K562 (cell line): ENCODE data around the gene FAM169A. TPM values are rescaled to one million over a fixed set of nuclear protein-coding genes. Genes with fewer than 3 reads are reported as not detected.

ENCODE experiments used
- ATAC-seq: fragments of 200-7000 bp; cut with Tn5 transposase; 3 replicates; pipeline ENCODE4 v1.9.1; 2020; ENCODE audit warnings: moderate library complexity
- BruUV-seq: library from RNA; stranded (reverse); fragments of 400-500 nt; replicated peaks from 2 replicates; lab custom pipeline; 2021; lab: Mats Ljungman, UMichigan
- CTCF ChIA-PET: fragments of 300-600 bp; formaldehyde crosslinking; extraction: SDS; loops from one replicate; lab custom pipeline; 2021; ENCODE audit warnings: low intra/inter-chr PET ratio; lab: Yijun Ruan, JAX
- POLR2A ChIA-PET: fragments of 300-600, 350-650 bp; sonication (Branson Sonifier 250); formaldehyde crosslinking; extraction: SDS; loops from one replicate; lab custom pipeline; 2021; ENCODE audit warnings: antibody characterized with exemption, inconsistent platforms; lab: Yijun Ruan, JAX
- DNase-seq, 4 experiments: peaks; one replicate each; pipeline versions ENCODE4 v3.0.0 to v3.0.0-alpha.2; 2011 to 2018; ENCODE audit warnings: low spot score in 3 of 4, mixed read lengths in 3 of 4; ENCODE audit errors: extremely low read depth in 1 of 4
- FAIRE-seq: peaks from 2 replicates; lab custom pipeline; 2011; peaks lifted over from hg19 to GRCh38; lab: Jason Lieb, UNC
- H2AFZ ChIP-seq: 2 replicates; pipeline ENCODE4 v1.6.0; 2011; ENCODE audit warnings: low read depth, low read length, control low read depth, inconsistent platforms
- H3K27ac ChIP-seq: fragments of 200-600 bp; 3 replicates; pipeline ENCODE4 v1.8.0; 2011; ENCODE audit warnings: low read depth, mild to moderate bottlenecking, control low read depth, inconsistent platforms, low read length, moderate library complexity, mixed read lengths; ENCODE audit errors: extremely low read depth
- H3K27me3 ChIP-seq, 2 experiments: fragments of 300-600 bp in 1 of 2; 2 replicates in 1 of 2; 3 replicates in 1 of 2; pipeline versions ENCODE4 v1.6.0 to v1.8.0; 2011; ENCODE audit warnings: inconsistent platforms in 2 of 2, low read length in 2 of 2, mild to moderate bottlenecking in 1 of 2, mixed read lengths in 1 of 2, moderate library complexity in 1 of 2; ENCODE audit not compliant: control insufficient read depth in 2 of 2, insufficient read depth in 2 of 2
- H3K36me3 ChIP-seq: fragments of 300-600 bp; 3 replicates; pipeline ENCODE4 v1.8.0; 2011; ENCODE audit warnings: mild to moderate bottlenecking, low read length, inconsistent platforms; ENCODE audit not compliant: control insufficient read depth, insufficient read depth
- H3K4me1 ChIP-seq, 2 experiments: fragments of 200-600 bp in 1 of 2; replicated peaks in 1 of 2; 2 replicates in 1 of 2; 3 replicates in 1 of 2; pipeline versions ENCODE4 v1.5.1 to v1.8.0; 2011; ENCODE audit warnings: inconsistent platforms in 2 of 2, low read length in 2 of 2, mild to moderate bottlenecking in 1 of 2, mixed read lengths in 1 of 2, moderate library complexity in 1 of 2; ENCODE audit not compliant: control insufficient read depth in 2 of 2, insufficient read depth in 2 of 2
- H3K4me2 ChIP-seq: 2 replicates; pipeline ENCODE4 v1.6.1; 2011; ENCODE audit warnings: low read length, control low read depth, inconsistent platforms, mixed read lengths; ENCODE audit not compliant: insufficient read depth
- H3K4me3 ChIP-seq: fragments of 200-600 bp; sonication (generic), shearing (Covaris generic); 2 replicates; pipeline ENCODE4 v1.5.1; 2016; ENCODE audit warnings: control low read depth, inconsistent platforms
- H3K79me2 ChIP-seq: fragments of 200-600 bp; 3 replicates; pipeline ENCODE4 v1.8.0; 2011; ENCODE audit warnings: low read length, inconsistent platforms; ENCODE audit not compliant: control insufficient read depth, insufficient read depth
- H3K9ac ChIP-seq, 2 experiments: 2 replicates each; pipeline versions ENCODE4 v1.6.0 to v1.6.1; 2011; ENCODE audit warnings: low read depth in 2 of 2, low read length in 2 of 2, control low read depth in 1 of 2, inconsistent platforms in 1 of 2, mild to moderate bottlenecking in 1 of 2, mixed read lengths in 1 of 2; ENCODE audit not compliant: insufficient read depth in 1 of 2
- H3K9me1 ChIP-seq: one replicate; pipeline ENCODE4 v1.6.0; 2011; ENCODE audit warnings: inconsistent platforms, mild to moderate bottlenecking, low read length, moderate library complexity; ENCODE audit not compliant: control insufficient read depth, insufficient read depth
- H3K9me3 ChIP-seq: replicated peaks from 2 replicates; pipeline ENCODE4 v1.5.1; 2011; ENCODE audit warnings: low read depth, low read length, inconsistent platforms; ENCODE audit not compliant: control insufficient read depth, insufficient read depth
- H4K20me1 ChIP-seq: replicated peaks from 2 replicates; pipeline ENCODE4 v1.6.1; 2011; ENCODE audit warnings: low read length, inconsistent platforms, mixed read lengths; ENCODE audit not compliant: control insufficient read depth, insufficient read depth
- ATF6 ChIP-seq: sonication (generic); formaldehyde crosslinking; IDR thresholded peaks from 2 replicates; pipeline ENCODE4 v1.4.0; 2020; ENCODE audit warnings: mild to moderate bottlenecking, missing genetic modification reagents
- CREB3 ChIP-seq: fragments of 450-650 bp; conservative IDR thresholded peaks from 2 replicates; pipeline ENCODE4 v1.6.1; 2016; ENCODE audit warnings: missing genetic modification characterization, low read depth, mild to moderate bottlenecking, missing compliant biosample characterization, moderate library complexity
- CTCF ChIP-seq, 3 experiments: IDR thresholded peaks in 2 of 3; conservative IDR thresholded peaks in 1 of 3; 2 replicates each; pipeline ENCODE4 v1.5.1; 2011 to 2012; ENCODE audit warnings: low read length in 3 of 3, mild to moderate bottlenecking in 3 of 3, control low read depth in 2 of 3, improper control_type of control experiment in 1 of 3, inconsistent platforms in 1 of 3, low read depth in 1 of 3, mixed read lengths in 1 of 3, moderate library complexity in 1 of 3; ENCODE audit not compliant: insufficient read depth in 2 of 3
- HNRNPH1 ChIP-seq: fragments of 200-400 bp; formaldehyde crosslinking; optimal IDR thresholded peaks from 2 replicates; pipeline ENCODE3; 2017; ENCODE audit warnings: low read depth, mild to moderate bottlenecking, low read length, moderate library complexity
- MAFG ChIP-seq: fragments of 450-650 bp; conservative IDR thresholded peaks from 2 replicates; pipeline ENCODE4 v1.6.1; 2016; ENCODE audit warnings: missing genetic modification characterization, missing compliant biosample characterization
- RAD21 ChIP-seq, 2 experiments: fragments of 250-450 bp in 1 of 2; fragments of 450-650 bp in 1 of 2; sonication (Bioruptor Pico) in 1 of 2; formaldehyde crosslinking in 1 of 2; IDR thresholded peaks in 1 of 2; conservative IDR thresholded peaks in 1 of 2; 2 replicates each; pipeline versions ENCODE4 v1.4.0 to v1.8.0; 2020 to 2022; ENCODE audit warnings: mild to moderate bottlenecking in 2 of 2, moderate library complexity in 1 of 2
- ZNF121 ChIP-seq: sonication (generic); formaldehyde crosslinking; conservative IDR thresholded peaks from 2 replicates; pipeline ENCODE4 v1.8.0; 2022; ENCODE audit warnings: missing genetic modification reagents
- ZNF253 ChIP-seq: fragments of 250-450 bp; sonication (Bioruptor Pico); conservative IDR thresholded peaks from 2 replicates; pipeline ENCODE4 v1.6.1; 2021; ENCODE audit warnings: mild to moderate bottlenecking
- ZNF316 ChIP-seq: fragments of 450-650 bp; IDR thresholded peaks from 2 replicates; pipeline ENCODE4 v1.6.1; 2016
- WGBS: fragments of 100-300 bp; shearing (Covaris generic); methylation state at CpG from one replicate; pipeline ENCODE4 v1.1.6; 2016; ENCODE audit warnings: low coverage, mixed read lengths; ENCODE audit not compliant: insufficient coverage; ENCODE audit errors: missing lambda C conversion rate; 5-methylcytosine and 5-hydroxymethylcytosine counted together
- in situ Hi-C: fragments of 300-500 bp; cut with MboI; formaldehyde crosslinking; loops from 4 replicates; pipeline ENCODE4 v1.15.0; 2018; ENCODE audit warnings: inconsistent platforms, mixed read lengths
- intact Hi-C: fragments of 100-400 bp; cut with micrococcal nuclease; formaldehyde crosslinking; loops from 2 replicates; pipeline ENCODE4 v1.14.2; 2022
- polyA plus RNA-seq, 8 experiments: library from polyadenylated mRNA; depleted of rRNA in 4 of 8; stranded (reverse) in 5 of 8; unstranded in 3 of 8; fragments of >200 nt; fragmentation: Nextera tagmentation in 2 of 8; fragmentation: Illumina TruSeq in 1 of 8; extraction: Ambion mirVana in 2 of 8; extraction: Trizol in 1 of 8; gene quantifications; 2 replicates each; pipeline versions ENCODE4 v1.2.1 to v1.2.3, GENCODE V29; 2011 to 2014; ENCODE audit warnings: inconsistent platforms in 1 of 8, missing spikeins in 1 of 8
- total RNA-seq, 7 experiments: library from RNA; depleted of rRNA in 6 of 7; stranded (reverse); fragments of >200 nt in 6 of 7; fragmentation: Illumina TruSeq in 2 of 7; extraction: Trizol in 2 of 7; gene quantifications; 2 replicates each; pipeline versions ENCODE4 v1.2.1 to v1.2.3, GENCODE V29; 2011 to 2021; ENCODE audit warnings: low replicate concordance in 1 of 7
- TF ChIP-seq, protein P1 (sequence below): fragments of 250-450 bp; sonication (Bioruptor Pico); IDR thresholded peaks from 2 replicates; pipeline ENCODE4 v1.5.0; 2021; ENCODE audit warnings: mild to moderate bottlenecking, borderline replicate concordance
- TF ChIP-seq, protein P2 (sequence below): fragments of 200-800 bp; sonication (Bioruptor generic); IDR thresholded peaks from 2 replicates; pipeline ENCODE4 v1.6.1; 2017; ENCODE audit warnings: missing genetic modification characterization, missing compliant biosample characterization

FAM169A gene
- total and polyA plus RNA-seq, 9 of the 15 experiments (the other 6 are each of a cell fraction or from before 2014, with no cell fraction given), result 0.01 to 0.04 TPM; not detected in 7

DNA sequence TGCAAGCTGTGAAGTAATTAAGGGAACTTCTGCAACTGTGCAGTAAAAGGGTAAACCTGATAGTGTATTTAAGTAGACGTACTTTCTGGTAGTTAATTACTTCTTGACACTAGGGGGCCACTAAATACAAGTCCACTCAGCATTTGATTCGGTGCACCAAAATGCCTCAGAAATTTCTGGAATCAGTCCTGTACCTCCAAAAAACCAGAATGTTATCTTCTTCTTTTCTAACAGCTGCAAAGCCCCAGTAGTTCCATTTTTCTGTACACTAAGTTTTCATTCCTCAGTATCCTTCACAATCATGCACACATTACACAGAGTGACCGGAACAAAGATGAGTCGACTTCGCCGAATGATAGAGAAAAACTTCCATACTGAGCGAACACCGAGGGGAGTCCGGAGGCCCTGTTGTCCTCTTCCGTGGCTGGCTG is 99.8 kb downstream of the FAM169A start:
- peak overlapping the region; percentile 93 for H3K4me2 ChIP-seq
- H3K27ac ChIP-seq, result peak overlapping the region; percentile 83
- H3K9me3 ChIP-seq, result no peaks in the 10 kb centered on the region
- peaks cover 8 to 12% of the 10 kb centered on the region in 2 experiments; a peak in 4 of 5 replicates for H3K4me1 ChIP-seq
- intact Hi-C loops, result loop anchor here (1.0 to 5.0 kb wide), 2 partner anchors 137 to 151 kb away; no protein-coding TSS in a partner anchor
- peak overlapping the region; percentile 85 to 98 for H3K9ac ChIP-seq
- ATAC-seq (peak; percentile 82), FAIRE-seq (peak; percentile 65), DNase-seq (peak; percentile 42 to 63 (median 52))
- peaks cover 68% of the 10 kb centered on the region for H3K36me3 ChIP-seq
- no peaks in the 10 kb centered on the region for H3K27me3 ChIP-seq
- BruUV-seq, result TSS peak; percentile 75
- peaks cover 55% of the 10 kb centered on the region for H3K79me2 ChIP-seq
- peak overlapping the region; percentile 87 for H3K4me3 ChIP-seq
- H2AFZ ChIP-seq, result peak overlapping the region; percentile 98
- in situ Hi-C loops, result no loop called here
- ChIA-PET POLR2A (interaction anchor here (1.0 to 1.5 kb wide), 2 partner anchors 11 to 34 kb away, joined by 3 to 5 read pairs; no protein-coding TSS in a partner anchor), CTCF (interaction anchor here (1.9 kb wide), 1 partner anchor 153 kb away, joined by 6 read pairs; no protein-coding TSS in a partner anchor)
- under 1% methylated on average over 10 of the region's 10 CpGs for WGBS
- peaks cover 6% of the 10 kb centered on the region; the same call in 1 of the 2 replicates for H4K20me1 ChIP-seq
- no peaks in the 10 kb centered on the region for H3K9me1 ChIP-seq
- no peak for TF ChIP-seq ZNF253 (CRISPR knock-in tag)
- TF ChIP-seq ZNF316, result peak; percentile 67
- TF ChIP-seq CTCF (IDR thresholded peaks at IDR 0.05 in 2 of 3, conservative IDR thresholded peaks at IDR 0.05 in 1 of 3; ENCODE audit: insufficient read depth in 2 of 3, low read depth in 1 of 3, low read length in 3 of 3), result peak; percentile 20 to 61 (median 59); a peak in 5 of 6 replicates
- TF ChIP-seq, protein P1, sequence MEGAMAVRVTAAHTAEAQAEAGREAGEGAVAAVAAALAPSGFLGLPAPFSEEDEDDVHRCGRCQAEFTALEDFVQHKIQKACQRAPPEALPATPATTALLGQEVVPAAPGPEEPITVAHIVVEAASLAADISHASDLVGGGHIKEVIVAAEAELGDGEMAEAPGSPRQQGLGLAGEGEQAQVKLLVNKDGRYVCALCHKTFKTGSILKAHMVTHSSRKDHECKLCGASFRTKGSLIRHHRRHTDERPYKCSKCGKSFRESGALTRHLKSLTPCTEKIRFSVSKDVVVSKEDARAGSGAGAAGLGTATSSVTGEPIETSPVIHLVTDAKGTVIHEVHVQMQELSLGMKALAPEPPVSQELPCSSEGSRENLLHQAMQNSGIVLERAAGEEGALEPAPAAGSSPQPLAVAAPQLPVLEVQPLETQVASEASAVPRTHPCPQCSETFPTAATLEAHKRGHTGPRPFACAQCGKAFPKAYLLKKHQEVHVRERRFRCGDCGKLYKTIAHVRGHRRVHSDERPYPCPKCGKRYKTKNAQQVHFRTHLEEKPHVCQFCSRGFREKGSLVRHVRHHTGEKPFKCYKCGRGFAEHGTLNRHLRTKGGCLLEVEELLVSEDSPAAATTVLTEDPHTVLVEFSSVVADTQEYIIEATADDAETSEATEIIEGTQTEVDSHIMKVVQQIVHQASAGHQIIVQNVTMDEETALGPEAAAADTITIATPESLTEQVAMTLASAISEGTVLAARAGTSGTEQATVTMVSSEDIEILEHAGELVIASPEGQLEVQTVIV (CRISPR knock-in tag), result no peak
- TF ChIP-seq, protein P2, sequence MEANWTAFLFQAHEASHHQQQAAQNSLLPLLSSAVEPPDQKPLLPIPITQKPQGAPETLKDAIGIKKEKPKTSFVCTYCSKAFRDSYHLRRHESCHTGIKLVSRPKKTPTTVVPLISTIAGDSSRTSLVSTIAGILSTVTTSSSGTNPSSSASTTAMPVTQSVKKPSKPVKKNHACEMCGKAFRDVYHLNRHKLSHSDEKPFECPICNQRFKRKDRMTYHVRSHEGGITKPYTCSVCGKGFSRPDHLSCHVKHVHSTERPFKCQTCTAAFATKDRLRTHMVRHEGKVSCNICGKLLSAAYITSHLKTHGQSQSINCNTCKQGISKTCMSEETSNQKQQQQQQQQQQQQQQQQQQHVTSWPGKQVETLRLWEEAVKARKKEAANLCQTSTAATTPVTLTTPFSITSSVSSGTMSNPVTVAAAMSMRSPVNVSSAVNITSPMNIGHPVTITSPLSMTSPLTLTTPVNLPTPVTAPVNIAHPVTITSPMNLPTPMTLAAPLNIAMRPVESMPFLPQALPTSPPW (CRISPR knock-in tag), result no peak
- no peak for TF ChIP-seq ZNF121 (CRISPR knock-in tag)
- peak; percentile 20 to 24; a peak in 1 of 4 replicates for TF ChIP-seq RAD21 (CRISPR knock-in tag; conservative IDR thresholded peaks at IDR 0.05 in 1 of 2, IDR thresholded peaks at IDR 0.05 in 1 of 2)
- peak; percentile 47; the same call in 1 of the 2 replicates for TF ChIP-seq MAFG
- TF ChIP-seq CREB3 (tag), result no peak
- 0 out of 2 replicates have a peak, but pooled peaks have one; percentile 24 for TF ChIP-seq ATF6 (CRISPR knock-in tag)
- no peak for TF ChIP-seq HNRNPH1
